Small intestine (tissue), 7 donors: ENCODE results near the gene ZBTB44. TPM values are rescaled to one million over a fixed set of nuclear protein-coding genes. Genes with fewer than 3 reads are reported as not detected.
A peak's percentile ranks its signal among the peaks of the same experiment; 100 is the strongest.

Source experiments
- DNase-seq, 2 donors: peaks; one replicate each; pipeline versions ENCODE4 v3.0.0 to v3.0.0-alpha.2; 2013
- FAIRE-seq: peaks from 2 replicates; lab custom pipeline; 2012; peaks lifted over from hg19 to GRCh38; lab: Jason Lieb, UNC
- H3K27ac ChIP-seq, 3 donors: one replicate each; pipeline ENCODE4 v1.5.1; 2013; ENCODE audit warnings: low read length in 2 of 3, mild to moderate bottlenecking in 2 of 3, control low read depth in 1 of 3, inconsistent platforms in 1 of 3, low read depth in 1 of 3, moderate library complexity in 1 of 3
- H3K27me3 ChIP-seq, 3 donors: one replicate each; pipeline ENCODE4 v1.6.1; 2013; ENCODE audit warnings: low read length in 3 of 3, inconsistent platforms in 1 of 3; ENCODE audit not compliant: control insufficient read depth in 3 of 3, insufficient read depth in 3 of 3
- H3K36me3 ChIP-seq, 3 donors: one replicate each; pipeline ENCODE4 v1.6.1; 2013; ENCODE audit warnings: low read length in 3 of 3, inconsistent platforms in 1 of 3, low read depth in 1 of 3, mild to moderate bottlenecking in 1 of 3, moderate library complexity in 1 of 3; ENCODE audit not compliant: control insufficient read depth in 3 of 3, insufficient read depth in 2 of 3
- H3K4me1 ChIP-seq, 3 donors: one replicate each; pipeline ENCODE4 v1.6.1; 2013; ENCODE audit warnings: low read length in 2 of 3, inconsistent platforms in 1 of 3, low read depth in 1 of 3, mild to moderate bottlenecking in 1 of 3, moderate library complexity in 1 of 3; ENCODE audit not compliant: control insufficient read depth in 3 of 3, insufficient read depth in 2 of 3
- H3K4me3 ChIP-seq, 3 donors: one replicate each; pipeline ENCODE4 v1.5.1; 2013; ENCODE audit warnings: low read length in 3 of 3, control low read depth in 1 of 3, inconsistent platforms in 1 of 3, low read depth in 1 of 3, mild to moderate bottlenecking in 1 of 3, moderate library complexity in 1 of 3
- H3K9me3 ChIP-seq, 2 donors: one replicate each; pipeline ENCODE4 v1.6.1; 2013; ENCODE audit warnings: low read depth in 1 of 2, low read length in 1 of 2; ENCODE audit not compliant: control insufficient read depth in 2 of 2, insufficient read depth in 1 of 2
- WGBS, 3 donors: extraction: QIAGEN DNeasy Blood & Tissue Kit; methylation state at CpG; one replicate each; pipeline ENCODE4 v1.1.7; 2013; 5-methylcytosine and 5-hydroxymethylcytosine counted together
- polyA plus RNA-seq, 4 donors: library from polyadenylated mRNA; stranded (reverse) in 3 of 4; unstranded in 1 of 4; fragments of 200-250 nt in 3 of 4; fragments of 120-200 nt in 1 of 4; gene quantifications; one replicate each; pipeline versions ENCODE4 v1.2.1 to v1.2.3, GENCODE V29; 2013
- donor health status: healthy with polysubstance abuse.
- donor health status: control.
- donor health status: control.
- donor health status: Bipolar disorder and iron deficiency.
- donor health status: healthy.

Gene ZBTB44
- polyA plus RNA-seq, 4 donors = 7.6 to 32.9 (median 10.1) TPM

DNA sequence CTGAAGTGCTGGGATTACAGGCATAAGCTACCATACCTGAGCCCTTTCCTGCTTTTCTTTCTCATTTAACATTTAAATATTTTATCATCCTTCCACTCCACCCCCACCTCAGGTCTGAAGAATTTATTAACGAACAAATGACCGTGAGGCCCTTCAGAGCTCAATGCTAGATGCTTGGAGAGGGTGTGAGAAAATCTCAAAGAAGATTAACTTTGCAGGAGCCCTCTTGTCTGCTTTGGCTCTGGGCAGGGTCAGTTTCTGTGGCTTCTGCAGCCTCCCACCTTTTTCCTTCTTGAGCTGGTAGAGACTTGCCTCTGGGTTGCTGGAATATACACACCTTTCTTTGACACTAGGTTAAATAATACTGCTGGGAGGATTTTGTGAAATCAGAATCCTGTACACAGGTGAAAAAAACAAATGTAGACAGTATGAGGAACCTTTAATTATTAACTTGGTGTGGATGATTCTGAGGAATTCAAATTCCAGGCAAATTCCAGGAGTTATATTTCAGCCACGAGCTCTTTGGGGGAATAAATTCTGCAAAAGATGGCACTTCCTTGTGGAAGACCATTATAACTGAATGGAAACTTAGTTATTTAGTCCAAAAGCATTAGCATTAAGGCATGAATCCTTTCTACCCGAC is 3.4 kb upstream of the ZBTB44 start:
- H3K27me3 ChIP-seq = no peaks in the 10 kb centered on the region
- no peaks in the 10 kb centered on the region for H3K36me3 ChIP-seq
- DNase-seq (peak in 1 of 2 donors; percentile 31), FAIRE-seq (no peak)
- peaks cover 0 to 15% of the 10 kb centered on the region in 2 donors for H3K9me3 ChIP-seq
- H3K27ac ChIP-seq = peak overlapping the region in 1 of 3 donors; percentile 54
- H3K4me1 ChIP-seq = peaks cover 0 to 21% (median 0%) of the 10 kb centered on the region in 3 donors
- 21 to 57% (median 24%) methylated on average over 4 of the region's 4 CpGs for WGBS, 3 donors
- H3K4me3 ChIP-seq = no peak overlapping the region

GRCh38 chr11:130315354-130315970 is 745 bp upstream of the ZBTB44 start:
- Histone ChIP-seq H3K27me3 (no peaks in the 10 kb centered on the region), H3K4me1 (peaks cover 0 to 23% (median 3%) of the 10 kb centered on the region in 3 donors), H3K27ac (peak overlapping the region; percentile 38 to 92 (median 91)), H3K4me3 (peak overlapping the region; percentile 8 to 64 (median 56)), H3K36me3 (no peaks in the 10 kb centered on the region), H3K9me3 (peaks cover 0 to 5% of the 10 kb centered on the region in 2 donors)
- WGBS, 3 donors = 31 to 42% (median 41%) methylated on average over 37 to 38 of the region's 38 CpGs
- FAIRE-seq = no peak
- DNase-seq = peak; percentile 47 to 71

DNA sequence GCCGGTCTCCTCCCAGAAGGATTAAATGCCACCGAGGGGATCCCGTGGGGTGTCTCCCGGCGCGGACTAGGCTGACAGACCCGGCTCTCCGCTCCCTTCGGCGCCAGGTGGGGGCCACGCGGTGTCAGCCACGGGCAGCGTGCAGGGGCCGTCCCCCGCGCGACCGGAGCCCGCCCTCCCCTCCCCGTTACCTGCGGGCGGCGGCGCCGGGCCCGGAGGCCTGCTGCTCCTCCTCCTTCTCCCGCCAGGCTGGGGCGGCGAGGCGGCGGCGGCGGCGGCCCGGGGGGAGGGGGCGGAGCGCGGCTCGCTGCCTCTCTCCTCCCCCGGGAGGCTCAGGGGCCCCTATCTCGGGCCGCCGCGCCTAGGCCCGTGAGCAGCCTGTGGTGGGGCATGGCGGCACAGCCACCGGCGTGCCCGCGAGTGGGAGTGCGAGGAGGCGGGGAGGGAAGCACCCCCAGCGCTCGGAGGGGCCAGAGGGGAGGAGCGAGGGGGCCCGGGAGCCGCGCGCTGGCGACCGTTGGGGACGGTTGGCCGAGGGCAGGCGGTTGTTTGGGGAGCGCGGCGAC is 450 bp downstream of the ZBTB44 start:
- no peaks in the 10 kb centered on the region for H3K9me3 ChIP-seq
- FAIRE-seq (no peak), DNase-seq (peak; percentile 75 to 93)
- H3K27ac ChIP-seq = peak overlapping the region; percentile 86 to 96 (median 94)
- H3K4me3 ChIP-seq = peak overlapping the region; percentile 64 to 97 (median 80)
- peaks cover 0 to 23% (median 3%) of the 10 kb centered on the region in 3 donors for H3K4me1 ChIP-seq
- H3K36me3 ChIP-seq = no peaks in the 10 kb centered on the region
- H3K27me3 ChIP-seq = no peaks in the 10 kb centered on the region
- WGBS, 3 donors = 0% methylated on average over 14 to 68 of the region's 68 CpGs

GRCh38 chr11:130313383-130314183 is 1.1 kb downstream of the ZBTB44 start:
- Histone ChIP-seq H3K4me1 (peaks cover 0 to 20% (median 3%) of the 10 kb centered on the region in 3 donors), H3K4me3 (peak overlapping the region; percentile 64 to 97 (median 80)), H3K36me3 (no peaks in the 10 kb centered on the region), H3K27ac (peak overlapping the region; percentile 76 to 96 (median 94)), H3K9me3 (no peaks in the 10 kb centered on the region), H3K27me3 (no peaks in the 10 kb centered on the region)
- FAIRE-seq = peak; percentile 15
- WGBS, 3 donors = 0 to 2% (median 1%) methylated on average over 17 to 21 of the region's 21 CpGs
- DNase-seq = peak in 1 of 2 donors; percentile 36

DNA sequence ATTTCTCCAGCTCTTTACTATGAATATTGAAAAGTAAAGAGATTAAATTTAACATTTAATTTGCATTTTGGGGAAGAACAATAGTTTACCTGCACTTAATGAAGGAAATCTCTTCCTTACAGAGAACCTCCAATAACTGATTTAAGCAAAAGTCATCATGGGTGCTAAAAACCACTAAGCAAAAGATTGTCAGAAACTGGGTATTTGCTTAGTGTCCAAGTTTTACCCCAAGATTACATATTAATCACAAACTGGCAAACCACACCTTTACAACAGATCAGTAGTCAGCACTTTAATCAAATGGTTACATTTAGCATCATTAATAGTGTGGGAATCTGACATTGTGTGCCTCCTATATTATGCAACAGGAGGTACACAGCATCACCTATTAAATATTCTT is 2.7 kb downstream of the ZBTB44 start:
- DNase-seq (no peak), FAIRE-seq (no peak)
- Histone ChIP-seq H3K27me3 (no peaks in the 10 kb centered on the region), H3K36me3 (peaks cover 0 to 2% (median under 1%) of the 10 kb centered on the region in 3 donors), H3K4me1 (peaks cover 0 to 10% (median 3%) of the 10 kb centered on the region in 3 donors), H3K4me3 (no peak overlapping the region), H3K27ac (no peak overlapping the region), H3K9me3 (no peaks in the 10 kb centered on the region)

DNA sequence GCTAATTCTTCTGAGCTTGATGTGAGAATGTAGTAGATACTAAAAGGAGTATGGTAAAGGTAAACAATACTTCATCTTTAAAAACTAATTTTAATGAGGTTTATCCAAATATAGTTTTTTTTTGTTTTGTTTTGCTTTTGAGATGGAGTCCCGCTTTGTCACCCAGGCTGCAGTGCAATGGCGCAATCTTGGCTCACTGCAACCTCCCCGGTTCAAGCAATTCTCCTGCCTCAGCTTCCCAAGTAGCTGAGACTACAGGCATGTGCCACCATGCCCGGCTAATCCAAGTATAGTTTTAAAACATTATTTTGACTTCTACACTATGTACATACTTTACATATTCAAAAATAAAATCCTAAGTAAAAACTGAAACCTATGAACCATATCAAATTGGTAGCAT is 4.1 kb downstream of the ZBTB44 start:
- DNase-seq (no peak), FAIRE-seq (no peak)
- Histone ChIP-seq H3K27ac (no peak overlapping the region), H3K36me3 (peaks cover 0 to 2% (median 2%) of the 10 kb centered on the region in 3 donors), H3K4me1 (peaks cover 0 to 10% (median 3%) of the 10 kb centered on the region in 3 donors), H3K27me3 (no peaks in the 10 kb centered on the region), H3K9me3 (no peaks in the 10 kb centered on the region), H3K4me3 (no peak overlapping the region)
- 77 to 90% (median 88%) methylated on average over 4 of the region's 4 CpGs for WGBS, 3 donors

GRCh38 chr11:130308886-130309285 is 5.8 kb downstream of the ZBTB44 start:
- Histone ChIP-seq H3K36me3 (peaks cover 0 to 2% (median 2%) of the 10 kb centered on the region in 3 donors), H3K4me1 (peaks cover 0 to 3% (median 2%) of the 10 kb centered on the region in 3 donors), H3K4me3 (no peak overlapping the region), H3K9me3 (no peaks in the 10 kb centered on the region), H3K27me3 (no peaks in the 10 kb centered on the region), H3K27ac (peak overlapping the region in 1 of 3 donors; percentile 44)
- DNase-seq (peak in 1 of 2 donors; percentile 62), FAIRE-seq (no peak)
- 77 to 82% (median 80%) methylated on average over 2 of the region's 2 CpGs for WGBS, 3 donors

GRCh38 chr11:130308059-130308458 is 6.7 kb downstream of the ZBTB44 start:
- WGBS, 3 donors = 95 to 96% (median 95%) methylated on average over 7 of the region's 7 CpGs
- DNase-seq = no peak
- no peaks in the 10 kb centered on the region for H3K27me3 ChIP-seq
- FAIRE-seq = no peak
- H3K36me3 ChIP-seq = peaks cover 0 to 2% (median 2%) of the 10 kb centered on the region in 3 donors
- H3K27ac ChIP-seq = no peak overlapping the region
- H3K4me1 ChIP-seq = peaks cover 0 to 3% (median 2%) of the 10 kb centered on the region in 3 donors
- no peak overlapping the region for H3K4me3 ChIP-seq
- no peaks in the 10 kb centered on the region for H3K9me3 ChIP-seq
